ENCODE results near the gene ADAMTSL1.

Gene ADAMTSL1

GRCh38 chr9:18564018-18564880, 90.3 kb downstream of the ADAMTSL1 start:
- TF ChIP-seq EZH2phosphoT487 (conservative IDR thresholded peaks at IDR 0.05; ENCODE audit: low read length): no peak
- TF ChIP-seq CTCF (IDR thresholded peaks at IDR 0.05; ENCODE audit: insufficient read depth, low read length, poor library complexity, severe bottlenecking): no peak
- Histone ChIP-seq H3K9ac (ENCODE audit: low read length) (no peak overlapping the region), H3K36me3 (ENCODE audit: low read length) (no peaks in the 10 kb centered on the region), H3K4me3 (ENCODE audit: insufficient read depth, low read length, poor library complexity, severe bottlenecking) (no peak overlapping the region), H2AFZ (ENCODE audit: low read depth, low read length, severe bottlenecking) (no peak overlapping the region), H3K9me2 (replicated peaks; ENCODE audit: insufficient read depth, low read length) (no peaks in the 10 kb centered on the region), H3F3A (ENCODE audit: insufficient read depth) (no peaks in the 10 kb centered on the region), H3K27ac (ENCODE audit: low read depth, low read length) (no peak overlapping the region), H3K27me3 (ENCODE audit: low read length) (no peaks in the 10 kb centered on the region), H3K9me3 (ENCODE audit: insufficient read depth, low read length) (no peaks in the 10 kb centered on the region), H3K79me2 (ENCODE audit: insufficient read depth, low read length) (no peaks in the 10 kb centered on the region), H3K4me2 (ENCODE audit: low read depth, low read length, poor library complexity, severe bottlenecking) (no peak overlapping the region), H4K20me1 (ENCODE audit: low read depth, low read length) (no peaks in the 10 kb centered on the region)

- Histone ChIP-seq H3K9ac (ENCODE audit: low read length) (no peak overlapping the region), H3K27me3 (ENCODE audit: low read length) (no peaks in the 10 kb centered on the region), H4K20me1 (ENCODE audit: low read depth, low read length) (no peaks in the 10 kb centered on the region), H3F3A (ENCODE audit: insufficient read depth) (no peaks in the 10 kb centered on the region), H2AFZ (ENCODE audit: low read depth, low read length, severe bottlenecking) (no peak overlapping the region), H3K4me3 (ENCODE audit: insufficient read depth, low read length, poor library complexity, severe bottlenecking) (no peak overlapping the region), H3K9me3 (ENCODE audit: insufficient read depth, low read length) (no peaks in the 10 kb centered on the region), H3K36me3 (ENCODE audit: low read length) (no peaks in the 10 kb centered on the region), H3K79me2 (ENCODE audit: insufficient read depth, low read length) (no peaks in the 10 kb centered on the region), H3K27ac (ENCODE audit: low read depth, low read length) (no peak overlapping the region), H3K9me2 (replicated peaks; ENCODE audit: insufficient read depth, low read length) (no peaks in the 10 kb centered on the region), H3K4me2 (ENCODE audit: low read depth, low read length, poor library complexity, severe bottlenecking) (no peak overlapping the region)
- TF ChIP-seq CTCF (IDR thresholded peaks at IDR 0.05; ENCODE audit: insufficient read depth, low read length, poor library complexity, severe bottlenecking) (no peak), EZH2phosphoT487 (conservative IDR thresholded peaks at IDR 0.05; ENCODE audit: low read length) (no peak)
Observed at GRCh38 chr9:18566121-18566520, 92.2 kb downstream of the ADAMTSL1 start.

- Histone ChIP-seq H3K9ac (ENCODE audit: low read length) (no peak overlapping the region), H3F3A (ENCODE audit: insufficient read depth) (no peaks in the 10 kb centered on the region), H4K20me1 (ENCODE audit: low read depth, low read length) (no peaks in the 10 kb centered on the region), H3K27ac (ENCODE audit: low read depth, low read length) (no peak overlapping the region), H3K27me3 (ENCODE audit: low read length) (no peaks in the 10 kb centered on the region), H3K9me3 (ENCODE audit: insufficient read depth, low read length) (no peaks in the 10 kb centered on the region), H3K36me3 (ENCODE audit: low read length) (no peaks in the 10 kb centered on the region), H3K4me2 (ENCODE audit: low read depth, low read length, poor library complexity, severe bottlenecking) (no peak overlapping the region), H2AFZ (ENCODE audit: low read depth, low read length, severe bottlenecking) (no peak overlapping the region), H3K4me3 (ENCODE audit: insufficient read depth, low read length, poor library complexity, severe bottlenecking) (no peak overlapping the region), H3K79me2 (ENCODE audit: insufficient read depth, low read length) (no peaks in the 10 kb centered on the region), H3K9me2 (replicated peaks; ENCODE audit: insufficient read depth, low read length) (no peaks in the 10 kb centered on the region)
- TF ChIP-seq CTCF (IDR thresholded peaks at IDR 0.05; ENCODE audit: insufficient read depth, low read length, poor library complexity, severe bottlenecking) (no peak), EZH2phosphoT487 (conservative IDR thresholded peaks at IDR 0.05; ENCODE audit: low read length) (no peak)
Observed at GRCh38 chr9:18568973-18569372, 95.0 kb downstream of the ADAMTSL1 start.

All from SU-DHL-6 (cell line).